ENCODE data around the gene CLOCK. TPM values are rescaled to one million over a fixed set of nuclear protein-coding genes. Genes with fewer than 3 reads are reported as not detected.
A peak's percentile ranks its signal among the peaks of the same experiment; 100 is the strongest.

Gene CLOCK
- total RNA-seq, 2 experiments from 2014 or later, result 1.9 to 9.0 TPM

GRCh38 chr4:55545151-55545550 is 1.6 kb downstream of the CLOCK start:
- Histone ChIP-seq H2AFZ (ENCODE audit: low read length) (peak overlapping the region; percentile 64; the same call in 1 of the 2 replicates), H3K9me3 (ENCODE audit: low read length) (no peaks in the 10 kb centered on the region), H3K27ac (ENCODE audit: low read depth, low read length, poor library complexity, severe bottlenecking) (no peak overlapping the region), H3K79me2 (ENCODE audit: insufficient read depth, low read depth, low read length) (no peaks in the 10 kb centered on the region), H3K4me1 (ENCODE audit: insufficient read depth, low read length, poor library complexity, severe bottlenecking) (peaks cover 7% of the 10 kb centered on the region), H3K9me2 (ENCODE audit: insufficient read depth, low read length) (no peaks in the 10 kb centered on the region), H3K4me2 (ENCODE audit: low read length) (peak overlapping the region; percentile 82), H4K20me1 (ENCODE audit: insufficient read depth, low read length) (peaks cover 22% of the 10 kb centered on the region; the same call in 1 of the 2 replicates), H3K36me3 (ENCODE audit: insufficient read depth, low read length) (no peaks in the 10 kb centered on the region), H3K4me3 (ENCODE audit: low read depth, low read length, poor library complexity, severe bottlenecking) (peak overlapping the region; percentile 79)
- DNase-seq (ENCODE audit: low spot score), result no peak
- ChIA-PET POLR2A (interaction anchor here (0.6 to 2.6 kb wide), 4 partner anchors 36 to 1035 kb away, joined by 3 to 20 read pairs (median 3); partner anchors contain the start of gene TMEM165), CTCF (ENCODE audit: unreplicated experiment) (interaction anchor here (0.6 kb wide), 1 partner anchor 480 kb away, joined by 7 read pairs; no protein-coding TSS in a partner anchor)
- BruUV-seq (replicated peaks), result no TSS peak
- no peak for TF ChIP-seq EZH2phosphoT487 (IDR thresholded peaks at IDR 0.05; ENCODE audit: borderline replicate concordance, low read depth, low read length)
- no peak for TF ChIP-seq CTCF (conservative IDR thresholded peaks at IDR 0.05; ENCODE audit: low read length)
- intact Hi-C loops (cut with micrococcal nuclease; ENCODE audit: unreplicated experiment), result loop anchor here (2.0 to 5.0 kb wide), 3 partner anchors 30 to 402 kb away; partner anchors contain the start of genes CEP135 and EXOC1

GRCh38 chr4:55543858-55544257 is 2.9 kb downstream of the CLOCK start:
- Histone ChIP-seq H3K36me3 (ENCODE audit: insufficient read depth, low read length) (no peaks in the 10 kb centered on the region), H3K9me2 (ENCODE audit: insufficient read depth, low read length) (no peaks in the 10 kb centered on the region), H3K27ac (ENCODE audit: low read depth, low read length, poor library complexity, severe bottlenecking) (no peak overlapping the region), H3K79me2 (ENCODE audit: insufficient read depth, low read depth, low read length) (no peaks in the 10 kb centered on the region), H2AFZ (ENCODE audit: low read length) (no peak overlapping the region), H3K4me1 (ENCODE audit: insufficient read depth, low read length, poor library complexity, severe bottlenecking) (peaks cover 7% of the 10 kb centered on the region), H3K4me2 (ENCODE audit: low read length) (no peak overlapping the region), H4K20me1 (ENCODE audit: insufficient read depth, low read length) (peaks cover 22% of the 10 kb centered on the region; the same call in 1 of the 2 replicates), H3K4me3 (ENCODE audit: low read depth, low read length, poor library complexity, severe bottlenecking) (no peak overlapping the region), H3K9me3 (ENCODE audit: low read length) (no peaks in the 10 kb centered on the region)
- TF ChIP-seq CTCF (conservative IDR thresholded peaks at IDR 0.05; ENCODE audit: low read length), result peak; percentile 59
- no peak for TF ChIP-seq EZH2phosphoT487 (IDR thresholded peaks at IDR 0.05; ENCODE audit: borderline replicate concordance, low read depth, low read length)
- peak; percentile 12 for DNase-seq (ENCODE audit: low spot score)
- ChIA-PET POLR2A (interaction anchor here (1.2 kb wide), 1 partner anchor 11 kb away, joined by 3 read pairs; no protein-coding TSS in a partner anchor), CTCF (ENCODE audit: unreplicated experiment) (no interaction called here)
- TSS peak; percentile 31 for BruUV-seq (replicated peaks)
- intact Hi-C loops (cut with micrococcal nuclease; ENCODE audit: unreplicated experiment), result loop anchor here (2.0 kb wide), 1 partner anchor 29 kb away; no protein-coding TSS in a partner anchor

- no peaks in the 10 kb centered on the region for H3K36me3 ChIP-seq (ENCODE audit: insufficient read depth, low read length)
- no peaks in the 10 kb centered on the region for H3K9me3 ChIP-seq (ENCODE audit: low read length)
- no peaks in the 10 kb centered on the region for H3K79me2 ChIP-seq (ENCODE audit: insufficient read depth, low read depth, low read length)
- H3K27ac ChIP-seq (ENCODE audit: low read depth, low read length, poor library complexity, severe bottlenecking), result no peak overlapping the region
- H4K20me1 ChIP-seq (ENCODE audit: insufficient read depth, low read length), result peaks cover 16% of the 10 kb centered on the region; the same call in 1 of the 2 replicates
- no peaks in the 10 kb centered on the region for H3K9me2 ChIP-seq (ENCODE audit: insufficient read depth, low read length)
- intact Hi-C loops (cut with micrococcal nuclease; ENCODE audit: unreplicated experiment), result no loop called here
- DNase-seq (ENCODE audit: low spot score), result no peak
- no peaks in the 10 kb centered on the region for H3K4me1 ChIP-seq (ENCODE audit: insufficient read depth, low read length, poor library complexity, severe bottlenecking)
- no peak overlapping the region for H3K4me2 ChIP-seq (ENCODE audit: low read length)
- no peak overlapping the region for H2AFZ ChIP-seq (ENCODE audit: low read length)
- no peak overlapping the region for H3K4me3 ChIP-seq (ENCODE audit: low read depth, low read length, poor library complexity, severe bottlenecking)
- BruUV-seq (replicated peaks), result no TSS peak
- ChIA-PET POLR2A (interaction anchor here (0.9 kb wide), 1 partner anchor 103 kb away, joined by 3 read pairs; no protein-coding TSS in a partner anchor), CTCF (ENCODE audit: unreplicated experiment) (no interaction called here)
- TF ChIP-seq EZH2phosphoT487 (IDR thresholded peaks at IDR 0.05; ENCODE audit: borderline replicate concordance, low read depth, low read length), result no peak
- no peak for TF ChIP-seq CTCF (conservative IDR thresholded peaks at IDR 0.05; ENCODE audit: low read length)
Measured at GRCh38 chr4:55540271-55540670, 6.4 kb downstream of the CLOCK start.

Data from OCI-LY7 (cell line).